ENCODE results near the gene ACOXL. TPM values are rescaled to one million over a fixed set of nuclear protein-coding genes. Genes with fewer than 3 reads are reported as not detected.

The ACOXL gene
- total RNA-seq (2022; extraction: Qiagen RNA extraction) = not detected in 5 replicates

DNA sequence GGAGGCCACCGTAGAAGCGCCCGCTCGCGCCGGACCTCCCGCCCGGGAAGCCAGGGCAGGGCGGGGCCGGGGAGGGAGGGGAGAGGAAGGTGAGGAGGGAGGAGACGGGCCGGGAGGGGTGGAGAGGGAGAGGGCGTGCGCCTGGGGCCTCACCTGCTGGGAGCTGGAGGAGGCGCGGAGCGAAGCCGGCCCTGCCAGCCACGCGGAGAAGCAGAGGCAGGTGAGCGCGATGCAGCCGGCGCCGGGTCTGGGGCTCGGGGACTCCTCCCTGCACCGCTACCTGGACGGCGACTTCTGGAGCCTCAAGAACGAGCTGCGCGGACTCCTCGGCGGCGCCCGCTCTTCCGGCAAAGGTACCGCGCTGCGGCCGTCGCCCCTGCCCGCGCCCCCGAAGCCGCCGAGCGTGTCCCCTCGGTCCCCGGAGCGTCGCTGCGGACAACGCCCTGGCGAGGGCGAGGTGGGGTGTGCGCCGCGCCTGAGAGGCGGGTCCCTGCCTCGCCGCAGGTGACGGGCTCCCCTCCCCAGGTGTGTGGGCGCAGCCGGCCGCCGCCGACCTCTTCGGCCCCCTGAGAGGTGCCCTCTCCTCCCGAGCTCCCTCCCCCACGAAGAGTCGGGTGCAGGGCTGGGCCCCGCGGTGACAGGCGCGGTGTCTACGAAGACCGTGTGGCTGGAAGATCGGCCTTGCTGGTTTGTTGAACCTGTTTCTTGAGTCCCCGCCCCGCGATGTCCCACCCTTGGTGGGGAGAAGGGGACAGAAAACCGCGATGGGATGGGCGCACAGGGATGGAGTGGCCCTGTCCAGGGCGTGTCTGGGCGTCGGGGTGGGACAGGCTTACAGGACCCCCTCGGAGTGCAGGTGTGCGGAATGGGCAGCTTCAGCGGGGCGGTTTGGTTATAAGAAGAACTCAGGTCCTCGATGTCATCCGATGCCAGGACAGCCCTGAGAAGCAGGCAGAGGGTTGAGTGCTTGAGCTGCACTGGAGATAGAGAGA is at the start of gene ACOXL:
ACOXL (plus strand) TSS at position 152 of the 992 bp plus-strand sequence. CDS start 35,817 bp downstream, outside the sequence.

GRCh38 chr2:111120253-111121027 is 388.1 kb downstream of the ACOXL start, which contains the start of gene BCL2L11:
Gene BCL2L11 (plus strand): TSS chr2:111120914. CDS start chr2:111123746, 2,832 bp downstream.

Other genes starting within 250 kb of the ACOXL start
- gene RGPD6, start 155.4 kb upstream of the ACOXL start, total RNA-seq (2022; extraction: Qiagen RNA extraction) = 8.0 to 11.4 TPM (median 9.8 TPM) in 5 replicates
- 33.9 to 44.2 TPM (median 40.4 TPM) in 5 replicates for gene BUB1, start 54.5 kb upstream of the ACOXL start, total RNA-seq (2022; extraction: Qiagen RNA extraction)